HepG2 (cell line): ENCODE measurements around the gene ADRA1B. TPM values are rescaled to one million over a fixed set of nuclear protein-coding genes. Genes with fewer than 3 reads are reported as not detected.

ENCODE experiments used
- FIP1L1 ChIP-seq: fragments of 200-400 bp; formaldehyde crosslinking; IDR thresholded peaks from 2 replicates; pipeline ENCODE4 v1.6.1; 2018; ENCODE audit warnings: low read depth, mild to moderate bottlenecking, low read length, moderate library complexity, borderline replicate concordance; ENCODE audit not compliant: insufficient read depth
- GPN1 ChIP-seq: sonication (generic); formaldehyde crosslinking; IDR thresholded peaks from 2 replicates; pipeline ENCODE4 v1.5.1; 2020; ENCODE audit warnings: missing genetic modification reagents, borderline replicate concordance
- POLR2A ChIP-seq, 2 experiments: IDR thresholded peaks; 2 replicates each; pipeline ENCODE4 v1.6.1; 2011; ENCODE audit warnings: low read depth in 2 of 2, low read length in 2 of 2, mild to moderate bottlenecking in 1 of 2, moderate library complexity in 1 of 2; ENCODE audit not compliant: insufficient read depth in 1 of 2
- ZNF256 ChIP-seq: sonication (generic); formaldehyde crosslinking; conservative IDR thresholded peaks from 2 replicates; pipeline ENCODE4 v1.4.0; 2020; ENCODE audit warnings: missing genetic modification reagents
- ZNF468 ChIP-seq: sonication (generic); formaldehyde crosslinking; IDR thresholded peaks from 2 replicates; pipeline ENCODE4 v1.8.0; 2022; ENCODE audit warnings: mild to moderate bottlenecking, moderate library complexity, missing genetic modification reagents
- polyA plus RNA-seq, 8 experiments: library from polyadenylated mRNA; depleted of rRNA in 3 of 8; stranded (reverse) in 7 of 8; unstranded in 1 of 8; fragments of >200 nt; fragmentation: Illumina TruSeq in 4 of 8; extraction: Trizol in 4 of 8; gene quantifications; 2 replicates each; pipeline versions ENCODE4 v1.2.1 to v1.2.3, GENCODE V29; 2011 to 2016; ENCODE audit warnings: low read depth in 4 of 8, missing spikeins in 1 of 8, mixed read lengths in 1 of 8; ENCODE audit not compliant: insufficient read depth in 1 of 8
- total RNA-seq, 5 experiments: library from RNA; depleted of rRNA; stranded (reverse); fragments of >200 nt; fragmentation: Illumina TruSeq; extraction: Trizol; gene quantifications; 2 replicates each; pipeline ENCODE4 v1.2.3, GENCODE V29; 2016; ENCODE audit warnings: low read depth in 1 of 5
- TF ChIP-seq, protein P1 (sequence below): sonication (generic); formaldehyde crosslinking; IDR thresholded peaks from 2 replicates; pipeline ENCODE4 v1.4.0; 2020; ENCODE audit warnings: mild to moderate bottlenecking, missing genetic modification reagents
- TF ChIP-seq, protein P2 (sequence below): sonication (generic); formaldehyde crosslinking; conservative IDR thresholded peaks from 2 replicates; pipeline ENCODE4 v1.8.0; 2022; ENCODE audit warnings: mild to moderate bottlenecking, moderate library complexity, missing genetic modification reagents
- TF ChIP-seq, protein P3 (sequence below): sonication (generic); formaldehyde crosslinking; IDR thresholded peaks from 2 replicates; pipeline ENCODE4 v1.5.0; 2020; ENCODE audit warnings: missing genetic modification reagents
- TF ChIP-seq, protein P4 (sequence below): sonication (generic); formaldehyde crosslinking; IDR thresholded peaks from 2 replicates; pipeline ENCODE4 v1.4.0; 2020; ENCODE audit warnings: missing genetic modification reagents, low read depth, mild to moderate bottlenecking, borderline replicate concordance

The ADRA1B gene
- total and polyA plus RNA-seq, 2 of the 13 experiments (the other 11 are each of a cell fraction or from before 2014, with no cell fraction given): not detected

DNA sequence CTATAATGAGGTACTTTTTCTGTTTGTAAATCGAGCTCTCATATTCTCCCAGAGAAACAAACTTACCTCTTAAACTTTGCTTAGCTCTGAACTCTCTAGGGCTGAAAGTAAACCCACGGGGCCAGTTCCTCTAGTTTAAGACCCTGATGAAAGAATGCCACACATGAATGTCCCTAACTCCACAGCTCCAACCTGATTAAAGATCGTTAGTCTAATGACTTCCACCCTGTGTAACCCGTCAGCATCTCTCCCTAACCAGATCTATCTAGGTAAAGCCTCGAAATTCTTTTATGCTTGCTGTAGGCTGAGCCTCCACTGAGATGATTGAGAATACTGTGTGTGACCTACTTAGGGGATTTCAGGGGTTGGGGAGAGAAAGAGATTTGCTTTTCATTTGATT lies 27.0 kb downstream of the ADRA1B start (continued):
- TF ChIP-seq, protein P1, sequence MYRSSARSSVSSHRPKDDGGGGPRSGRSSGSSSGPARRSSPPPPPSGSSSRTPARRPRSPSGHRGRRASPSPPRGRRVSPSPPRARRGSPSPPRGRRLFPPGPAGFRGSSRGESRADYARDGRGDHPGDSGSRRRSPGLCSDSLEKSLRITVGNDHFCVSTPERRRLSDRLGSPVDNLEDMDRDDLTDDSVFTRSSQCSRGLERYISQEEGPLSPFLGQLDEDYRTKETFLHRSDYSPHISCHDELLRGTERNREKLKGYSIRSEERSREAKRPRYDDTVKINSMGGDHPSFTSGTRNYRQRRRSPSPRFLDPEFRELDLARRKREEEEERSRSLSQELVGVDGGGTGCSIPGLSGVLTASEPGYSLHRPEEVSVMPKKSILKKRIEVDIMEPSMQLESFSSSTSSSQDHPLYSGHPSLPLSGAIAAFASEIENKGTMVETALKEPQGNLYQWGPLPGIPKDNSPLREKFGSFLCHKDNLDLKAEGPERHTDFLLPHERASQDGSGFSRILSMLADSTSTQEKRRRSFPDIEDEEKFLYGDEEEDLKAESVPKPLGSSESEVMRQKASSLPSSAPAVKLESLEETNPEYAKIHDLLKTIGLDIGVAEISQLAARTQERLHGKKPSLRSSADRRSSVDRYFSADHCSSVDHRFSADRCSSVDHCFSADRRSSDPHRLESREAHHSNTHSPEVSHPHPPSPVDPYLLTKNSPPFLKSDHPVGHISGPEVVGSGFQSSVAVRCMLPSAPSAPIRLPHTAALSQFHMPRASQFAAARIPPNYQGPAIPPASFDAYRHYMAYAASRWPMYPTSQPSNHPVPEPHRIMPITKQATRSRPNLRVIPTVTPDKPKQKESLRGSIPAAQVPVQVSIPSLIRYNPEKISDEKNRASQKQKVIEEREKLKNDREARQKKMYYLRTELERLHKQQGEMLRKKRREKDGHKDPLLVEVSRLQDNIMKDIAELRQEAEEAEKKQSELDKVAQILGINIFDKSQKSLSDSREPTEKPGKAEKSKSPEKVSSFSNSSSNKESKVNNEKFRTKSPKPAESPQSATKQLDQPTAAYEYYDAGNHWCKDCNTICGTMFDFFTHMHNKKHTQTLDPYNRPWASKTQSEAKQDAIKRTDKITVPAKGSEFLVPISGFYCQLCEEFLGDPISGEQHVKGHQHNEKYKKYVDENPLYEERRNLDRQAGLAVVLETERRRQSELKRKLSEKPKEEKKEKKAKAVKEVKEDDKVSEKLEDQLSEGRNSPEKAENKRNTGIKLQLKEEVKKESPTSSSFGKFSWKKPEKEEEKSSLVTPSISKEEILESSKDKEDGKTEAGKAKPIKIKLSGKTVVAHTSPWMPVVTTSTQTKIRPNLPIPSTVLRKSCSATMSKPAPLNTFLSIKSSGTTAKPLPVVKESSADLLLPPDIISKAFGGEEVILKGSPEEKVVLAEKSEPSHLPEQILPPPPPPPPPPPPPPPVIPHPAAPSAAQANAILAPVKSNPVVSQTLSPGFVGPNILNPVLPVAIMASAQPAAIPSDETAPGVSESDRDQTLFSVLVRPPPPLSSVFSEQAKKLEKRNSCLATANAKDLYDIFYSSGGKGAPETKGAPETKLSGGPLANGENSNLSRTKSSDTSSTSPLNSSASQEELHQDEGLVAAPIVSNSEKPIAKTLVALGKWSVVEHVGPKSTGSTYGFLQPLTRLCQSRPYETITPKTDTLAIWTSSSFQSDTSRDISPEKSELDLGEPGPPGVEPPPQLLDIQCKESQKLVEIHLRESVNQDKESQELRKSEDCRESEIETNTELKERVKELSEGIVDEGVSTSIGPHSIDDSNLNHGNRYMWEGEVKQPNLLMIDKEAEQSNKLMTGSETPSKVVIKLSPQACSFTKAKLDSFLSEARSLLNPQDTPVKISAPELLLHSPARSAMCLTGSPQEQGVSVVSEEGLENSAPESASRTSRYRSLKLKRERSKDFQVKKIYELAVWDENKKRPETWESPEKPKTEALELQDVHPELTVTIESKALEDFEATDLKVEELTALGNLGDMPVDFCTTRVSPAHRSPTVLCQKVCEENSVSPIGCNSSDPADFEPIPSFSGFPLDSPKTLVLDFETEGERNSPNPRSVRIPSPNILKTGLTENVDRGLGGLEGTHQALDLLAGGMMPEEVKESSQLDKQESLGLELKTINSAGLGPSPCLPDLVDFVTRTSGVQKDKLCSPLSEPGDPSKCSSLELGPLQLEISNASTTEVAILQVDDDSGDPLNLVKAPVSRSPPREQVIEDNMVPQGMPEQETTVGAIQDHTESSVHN: no peak
- TF ChIP-seq, protein P2, sequence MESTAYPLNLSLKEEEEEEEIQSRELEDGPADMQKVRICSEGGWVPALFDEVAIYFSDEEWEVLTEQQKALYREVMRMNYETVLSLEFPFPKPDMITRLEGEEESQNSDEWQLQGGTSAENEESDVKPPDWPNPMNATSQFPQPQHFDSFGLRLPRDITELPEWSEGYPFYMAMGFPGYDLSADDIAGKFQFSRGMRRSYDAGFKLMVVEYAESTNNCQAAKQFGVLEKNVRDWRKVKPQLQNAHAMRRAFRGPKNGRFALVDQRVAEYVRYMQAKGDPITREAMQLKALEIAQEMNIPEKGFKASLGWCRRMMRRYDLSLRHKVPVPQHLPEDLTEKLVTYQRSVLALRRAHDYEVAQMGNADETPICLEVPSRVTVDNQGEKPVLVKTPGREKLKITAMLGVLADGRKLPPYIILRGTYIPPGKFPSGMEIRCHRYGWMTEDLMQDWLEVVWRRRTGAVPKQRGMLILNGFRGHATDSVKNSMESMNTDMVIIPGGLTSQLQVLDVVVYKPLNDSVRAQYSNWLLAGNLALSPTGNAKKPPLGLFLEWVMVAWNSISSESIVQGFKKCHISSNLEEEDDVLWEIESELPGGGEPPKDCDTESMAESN (CRISPR knock-in tag): no peak
- no peak for TF ChIP-seq POLR2A (IDR thresholded peaks at IDR 0.05; ENCODE audit: insufficient read depth in 1 of 2, low read depth in 2 of 2, low read length in 2 of 2)
- TF ChIP-seq FIP1L1: no peak
- TF ChIP-seq, protein P3, sequence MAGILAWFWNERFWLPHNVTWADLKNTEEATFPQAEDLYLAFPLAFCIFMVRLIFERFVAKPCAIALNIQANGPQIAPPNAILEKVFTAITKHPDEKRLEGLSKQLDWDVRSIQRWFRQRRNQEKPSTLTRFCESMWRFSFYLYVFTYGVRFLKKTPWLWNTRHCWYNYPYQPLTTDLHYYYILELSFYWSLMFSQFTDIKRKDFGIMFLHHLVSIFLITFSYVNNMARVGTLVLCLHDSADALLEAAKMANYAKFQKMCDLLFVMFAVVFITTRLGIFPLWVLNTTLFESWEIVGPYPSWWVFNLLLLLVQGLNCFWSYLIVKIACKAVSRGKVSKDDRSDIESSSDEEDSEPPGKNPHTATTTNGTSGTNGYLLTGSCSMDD (CRISPR knock-in tag): no peak
- no peak for TF ChIP-seq ZNF256 (CRISPR knock-in tag)
- TF ChIP-seq ZNF468 (CRISPR knock-in tag): no peak
- TF ChIP-seq GPN1: no peak
- TF ChIP-seq, protein P4, sequence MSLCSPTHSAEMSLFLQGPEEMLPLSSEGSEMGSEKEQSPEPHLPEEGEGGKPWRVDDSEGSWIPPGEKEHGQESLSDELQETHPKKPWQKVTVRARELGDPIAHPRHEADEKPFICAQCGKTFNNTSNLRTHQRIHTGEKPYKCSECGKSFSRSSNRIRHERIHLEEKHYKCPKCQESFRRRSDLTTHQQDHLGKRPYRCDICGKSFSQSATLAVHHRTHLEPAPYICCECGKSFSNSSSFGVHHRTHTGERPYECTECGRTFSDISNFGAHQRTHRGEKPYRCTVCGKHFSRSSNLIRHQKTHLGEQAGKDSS (CRISPR knock-in tag): no peak
